Thoracic aorta (tissue), 2 donors: ENCODE measurements around the gene CEMIP2. TPM values are rescaled to one million over a fixed set of nuclear protein-coding genes. Genes with fewer than 3 reads are reported as not detected.

ENCODE experiments used
- ATAC-seq: fragments of 150-250 bp; one replicate; pipeline ENCODE4 v1.8.0; 2017; ENCODE audit warnings: low read depth; ENCODE audit not compliant: insufficient number of reproducible peaks, low FRiP score
- DNase-seq: peaks from one replicate; pipeline ENCODE4 v3.0.0-alpha.2; 2020; ENCODE audit warnings: low spot score
- H3K27ac ChIP-seq, 2 donors: fragments of 200-600 bp; sonication (generic); 1 replicate in 1 of 2; 2 replicates in 1 of 2; pipeline ENCODE4 v1.5.1; 2016; ENCODE audit warnings: mild to moderate bottlenecking in 2 of 2, moderate library complexity in 2 of 2
- H3K27me3 ChIP-seq: fragments of 200-600 bp; sonication (generic); replicated peaks from 2 replicates; pipeline ENCODE4 v1.6.0; 2016; ENCODE audit warnings: mild to moderate bottlenecking; ENCODE audit not compliant: insufficient read depth
- H3K36me3 ChIP-seq: fragments of 200-600 bp; sonication (generic); one replicate; pipeline ENCODE4 v1.5.1; 2016
- H3K4me1 ChIP-seq, 2 donors: fragments of 200-600 bp; sonication (generic); 1 replicate in 1 of 2; 2 replicates in 1 of 2; pipeline versions ENCODE4 v1.5.1 to v1.6.0; 2016; ENCODE audit warnings: low read depth in 2 of 2, mild to moderate bottlenecking in 1 of 2; ENCODE audit not compliant: control insufficient read depth in 1 of 2
- H3K4me3 ChIP-seq: fragments of 200-600 bp; sonication (generic); 2 replicates; pipeline ENCODE4 v1.5.1; 2016; ENCODE audit warnings: mild to moderate bottlenecking
- H3K9me3 ChIP-seq: fragments of 200-600 bp; sonication (generic); 2 replicates; pipeline ENCODE4 v1.5.1; 2016
- total RNA-seq, 2 donors: library from RNA; depleted of rRNA; stranded (reverse); fragments of >200 nt; gene quantifications; one replicate each; pipeline versions ENCODE4 v1.1.0 to v1.2.3, GENCODE V29; 2016
- TF ChIP-seq, protein P1 (sequence below): fragments of 200-600 bp; sonication (generic); IDR thresholded peaks from one replicate; pipeline ENCODE4 v1.5.1; 2019; ENCODE audit warnings: antibody characterized with exemption

The CEMIP2 gene
- total RNA-seq, 2 donors from 2014 or later = 69.7 to 218 TPM

DNA sequence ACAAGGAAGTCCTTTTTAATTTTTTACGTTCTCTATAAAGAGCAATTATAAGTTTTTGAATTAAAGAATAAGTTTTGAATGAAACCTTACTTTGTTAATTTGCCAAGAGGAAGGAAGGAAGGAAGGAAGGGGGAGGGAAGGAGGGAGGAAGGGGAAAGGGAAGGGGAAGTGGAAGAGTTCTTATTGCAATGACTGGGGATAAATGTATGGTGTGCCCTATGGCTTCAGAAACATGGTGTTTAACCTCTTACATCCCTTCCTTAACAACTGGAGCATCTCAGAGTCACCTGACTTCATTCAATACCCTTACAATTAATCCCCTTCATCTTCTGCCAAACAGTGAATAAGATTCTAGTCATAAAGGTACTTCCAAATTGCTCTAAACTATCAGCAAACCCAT is 16.0 kb downstream of the CEMIP2 start:
- H3K27me3 ChIP-seq = no peaks in the 10 kb centered on the region
- ATAC-seq (no peak), DNase-seq (no peak)
- H3K9me3 ChIP-seq = no peaks in the 10 kb centered on the region
- no peak overlapping the region for H3K4me3 ChIP-seq
- H3K4me1 ChIP-seq = peaks cover 7 to 13% of the 10 kb centered on the region in 2 donors
- H3K27ac ChIP-seq = no peak overlapping the region
- TF ChIP-seq, protein P1, sequence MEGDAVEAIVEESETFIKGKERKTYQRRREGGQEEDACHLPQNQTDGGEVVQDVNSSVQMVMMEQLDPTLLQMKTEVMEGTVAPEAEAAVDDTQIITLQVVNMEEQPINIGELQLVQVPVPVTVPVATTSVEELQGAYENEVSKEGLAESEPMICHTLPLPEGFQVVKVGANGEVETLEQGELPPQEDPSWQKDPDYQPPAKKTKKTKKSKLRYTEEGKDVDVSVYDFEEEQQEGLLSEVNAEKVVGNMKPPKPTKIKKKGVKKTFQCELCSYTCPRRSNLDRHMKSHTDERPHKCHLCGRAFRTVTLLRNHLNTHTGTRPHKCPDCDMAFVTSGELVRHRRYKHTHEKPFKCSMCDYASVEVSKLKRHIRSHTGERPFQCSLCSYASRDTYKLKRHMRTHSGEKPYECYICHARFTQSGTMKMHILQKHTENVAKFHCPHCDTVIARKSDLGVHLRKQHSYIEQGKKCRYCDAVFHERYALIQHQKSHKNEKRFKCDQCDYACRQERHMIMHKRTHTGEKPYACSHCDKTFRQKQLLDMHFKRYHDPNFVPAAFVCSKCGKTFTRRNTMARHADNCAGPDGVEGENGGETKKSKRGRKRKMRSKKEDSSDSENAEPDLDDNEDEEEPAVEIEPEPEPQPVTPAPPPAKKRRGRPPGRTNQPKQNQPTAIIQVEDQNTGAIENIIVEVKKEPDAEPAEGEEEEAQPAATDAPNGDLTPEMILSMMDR = no peak
- H3K36me3 ChIP-seq = no peaks in the 10 kb centered on the region

DNA sequence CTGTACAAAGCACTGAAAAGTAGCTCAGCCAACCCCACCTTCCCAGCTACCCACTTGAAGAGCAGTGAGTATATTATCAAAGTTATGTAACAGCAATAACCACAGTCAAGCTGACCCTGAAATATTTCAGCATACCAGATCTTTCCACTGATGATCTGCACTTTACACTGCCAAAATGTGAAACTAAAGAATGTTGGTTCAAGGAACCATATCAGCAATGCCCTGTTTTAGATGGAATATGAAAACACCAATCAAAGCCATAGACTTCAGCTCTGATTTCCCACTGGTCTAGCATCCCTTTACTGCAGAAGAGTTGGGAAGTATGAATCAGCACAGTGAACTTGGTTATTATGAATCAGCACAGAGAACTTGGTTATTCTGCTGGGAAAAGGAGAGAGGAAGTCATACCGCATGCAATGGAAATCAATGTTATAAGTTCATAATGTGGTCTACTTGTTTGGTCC is 20.0 kb downstream of the CEMIP2 start:
- H3K36me3 ChIP-seq = no peaks in the 10 kb centered on the region
- H3K27ac ChIP-seq = peak overlapping the region in 1 of 2 donors; percentile 36
- peaks cover 16 to 19% of the 10 kb centered on the region in 2 donors for H3K4me1 ChIP-seq
- H3K27me3 ChIP-seq = no peaks in the 10 kb centered on the region
- no peak for DNase-seq
- TF ChIP-seq, protein P1 = no peak
- no peak overlapping the region for H3K4me3 ChIP-seq
- H3K9me3 ChIP-seq = no peaks in the 10 kb centered on the region
- ATAC-seq = peak; percentile 57

DNA sequence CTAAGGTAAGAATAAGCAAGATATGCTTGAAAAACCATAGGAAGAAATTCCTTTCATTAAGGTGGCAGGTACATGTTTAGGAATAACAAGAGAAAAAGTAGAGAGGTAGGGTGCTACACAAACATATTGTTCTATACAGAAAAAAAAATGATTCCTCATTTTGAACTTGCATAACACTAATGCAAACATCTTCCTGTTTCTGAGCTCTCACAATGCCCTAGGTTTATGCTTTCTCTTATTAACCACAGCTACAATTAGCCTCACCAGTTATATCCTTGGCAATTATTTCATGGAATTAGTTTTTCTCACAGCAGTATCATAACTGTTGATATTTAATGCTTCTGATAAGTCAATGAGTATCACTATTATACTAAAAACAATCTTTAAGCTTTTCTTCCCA is 20.7 kb downstream of the CEMIP2 start:
- no peaks in the 10 kb centered on the region for H3K9me3 ChIP-seq
- no peak overlapping the region for H3K27ac ChIP-seq
- H3K27me3 ChIP-seq = no peaks in the 10 kb centered on the region
- H3K36me3 ChIP-seq = no peaks in the 10 kb centered on the region
- TF ChIP-seq, protein P1 = no peak
- no peak overlapping the region for H3K4me3 ChIP-seq
- no peak for ATAC-seq
- H3K4me1 ChIP-seq = peaks cover 19 to 23% of the 10 kb centered on the region in 2 donors
- no peak for DNase-seq

GRCh38 chr9:71746758-71747125 is 21.6 kb downstream of the CEMIP2 start:
- Histone ChIP-seq H3K27ac (no peak overlapping the region), H3K4me3 (no peak overlapping the region), H3K27me3 (no peaks in the 10 kb centered on the region), H3K36me3 (no peaks in the 10 kb centered on the region), H3K4me1 (peaks cover 26% of the 10 kb centered on the region in 2 donors), H3K9me3 (no peaks in the 10 kb centered on the region)
- no peak for DNase-seq
- no peak for ATAC-seq
- TF ChIP-seq, protein P1 = no peak

DNA sequence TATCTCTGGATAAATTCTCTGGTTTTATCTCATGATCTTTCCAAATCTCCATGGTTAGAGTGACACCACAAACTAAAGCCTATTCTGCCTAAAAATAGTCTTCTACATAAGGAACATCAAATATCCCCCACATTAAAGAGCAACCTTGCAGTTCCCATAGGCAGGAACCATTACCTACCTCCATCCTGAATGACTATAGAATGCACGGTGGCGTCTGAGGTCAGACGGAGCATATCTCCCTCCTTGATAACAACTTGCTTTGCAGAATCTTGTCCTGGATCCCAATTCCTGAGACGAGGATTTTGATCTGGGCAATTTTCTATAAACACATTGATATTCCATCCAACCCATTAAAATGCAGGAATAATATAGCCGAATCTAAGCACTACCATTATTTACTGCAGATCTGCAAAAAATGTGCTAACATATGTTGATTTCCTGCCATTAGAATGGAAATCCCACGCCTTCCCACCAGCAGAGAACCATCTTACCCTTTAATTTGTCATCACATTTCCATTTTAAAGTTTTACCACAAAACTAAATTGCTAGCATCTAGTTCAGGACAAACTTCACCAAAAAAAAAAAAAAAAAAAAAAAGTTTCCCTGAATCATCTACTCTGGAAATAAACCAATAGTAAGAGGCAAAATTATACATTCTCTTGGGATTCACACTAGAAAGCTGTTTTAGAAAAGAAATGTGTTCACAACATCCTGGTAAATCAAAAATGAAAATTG is 22.1 kb downstream of the CEMIP2 start:
- DNase-seq (no peak), ATAC-seq (no peak)
- Histone ChIP-seq H3K27ac (no peak overlapping the region), H3K9me3 (no peaks in the 10 kb centered on the region), H3K4me1 (peaks cover 26% of the 10 kb centered on the region in 2 donors), H3K27me3 (no peaks in the 10 kb centered on the region), H3K36me3 (no peaks in the 10 kb centered on the region), H3K4me3 (no peak overlapping the region)
- TF ChIP-seq, protein P1 = no peak
